Daoy (cell line): ENCODE results near the gene TNXB. TPM values are rescaled to one million over a fixed set of nuclear protein-coding genes. Genes with fewer than 3 reads are reported as not detected.
"Not testable (repeated sequence)": the region's sequence is repeated elsewhere in the genome, so short reads cannot be mapped to it uniquely, and the experiment has no call there.

Experiments
- DNase-seq: peaks from one replicate; pipeline ENCODE4 v3.0.0-alpha.2; 2015; ENCODE audit warnings: low read depth
- total RNA-seq: library from RNA; depleted of rRNA; stranded (reverse); fragments of >200 nt; shearing (Covaris generic); gene quantifications from 2 replicates; pipeline ENCODE4 v1.2.3, GENCODE V29; 2014; rRNA removed

The TNXB gene
- 0.11 and 0.24 TPM in 2 replicates for total RNA-seq

- DNase-seq: no peak
Observed at GRCh38 chr6:32109114-32109764, at the start of gene TNXB. Gene TNXB, minus strand, starts transcription at chr6:32109338. Its CDS starts 11,140 bp downstream, at chr6:32098198.

DNA sequence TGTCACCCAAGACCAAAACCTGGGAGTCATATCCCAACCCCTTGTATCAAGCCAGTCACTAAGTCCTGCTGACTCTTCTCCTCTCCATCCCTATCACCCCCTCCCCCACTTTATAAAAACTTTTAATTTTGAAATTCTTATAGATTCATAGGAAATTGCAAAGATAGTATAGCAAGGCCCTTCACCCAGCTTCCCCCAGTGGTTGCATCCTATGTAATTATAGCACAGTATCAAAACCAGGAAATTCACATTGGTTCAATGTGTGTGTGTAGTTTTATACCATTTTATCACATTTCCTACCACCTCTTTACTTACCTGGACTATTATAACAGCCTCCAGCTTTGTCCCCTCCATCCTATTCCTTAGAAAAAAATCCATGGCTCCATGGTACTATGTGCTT, 48.9 kb upstream of the TNXB start:
- no peak for DNase-seq

GRCh38 chr6:32156891-32157290, 47.8 kb upstream of the TNXB start:
- no peak for DNase-seq

DNA sequence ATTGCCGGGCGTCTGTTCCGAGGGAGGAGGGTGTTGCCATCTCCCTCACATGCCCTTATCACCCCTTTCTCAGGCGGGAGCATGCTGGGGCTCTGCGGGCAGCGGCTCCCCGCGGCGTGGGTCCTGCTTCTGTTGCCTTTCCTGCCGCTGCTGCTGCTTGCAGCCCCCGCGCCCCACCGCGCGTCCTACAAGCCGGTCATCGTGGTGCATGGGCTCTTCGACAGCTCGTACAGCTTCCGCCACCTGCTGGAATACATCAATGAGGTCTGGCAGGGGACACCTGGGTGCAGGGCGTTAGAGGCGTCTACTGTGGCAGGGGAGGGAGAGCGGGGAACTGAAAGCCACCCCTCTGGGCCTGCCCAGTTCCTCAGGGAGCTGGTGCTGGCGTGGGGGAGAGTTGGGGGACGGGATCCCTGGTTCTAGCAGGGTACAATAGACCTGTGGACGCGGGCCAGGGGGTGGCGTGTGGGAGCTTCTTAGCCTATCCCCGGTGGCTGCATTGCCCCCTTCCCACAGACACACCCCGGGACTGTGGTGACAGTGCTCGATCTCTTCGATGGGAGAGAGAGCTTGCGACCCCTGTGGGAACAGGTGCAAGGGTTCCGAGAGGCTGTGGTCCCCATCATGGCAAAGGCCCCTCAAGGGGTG, 45.5 kb upstream of the TNXB start:
- peak; percentile 75 for DNase-seq

GRCh38 chr6:32153564-32154513, 44.7 kb upstream of the TNXB start, which contains the start of gene PPT2:
Gene PPT2, plus strand, starts transcription at chr6:32154141. Its CDS starts 454 bp downstream, at chr6:32154595.
- peak; percentile 93 for DNase-seq

DNA sequence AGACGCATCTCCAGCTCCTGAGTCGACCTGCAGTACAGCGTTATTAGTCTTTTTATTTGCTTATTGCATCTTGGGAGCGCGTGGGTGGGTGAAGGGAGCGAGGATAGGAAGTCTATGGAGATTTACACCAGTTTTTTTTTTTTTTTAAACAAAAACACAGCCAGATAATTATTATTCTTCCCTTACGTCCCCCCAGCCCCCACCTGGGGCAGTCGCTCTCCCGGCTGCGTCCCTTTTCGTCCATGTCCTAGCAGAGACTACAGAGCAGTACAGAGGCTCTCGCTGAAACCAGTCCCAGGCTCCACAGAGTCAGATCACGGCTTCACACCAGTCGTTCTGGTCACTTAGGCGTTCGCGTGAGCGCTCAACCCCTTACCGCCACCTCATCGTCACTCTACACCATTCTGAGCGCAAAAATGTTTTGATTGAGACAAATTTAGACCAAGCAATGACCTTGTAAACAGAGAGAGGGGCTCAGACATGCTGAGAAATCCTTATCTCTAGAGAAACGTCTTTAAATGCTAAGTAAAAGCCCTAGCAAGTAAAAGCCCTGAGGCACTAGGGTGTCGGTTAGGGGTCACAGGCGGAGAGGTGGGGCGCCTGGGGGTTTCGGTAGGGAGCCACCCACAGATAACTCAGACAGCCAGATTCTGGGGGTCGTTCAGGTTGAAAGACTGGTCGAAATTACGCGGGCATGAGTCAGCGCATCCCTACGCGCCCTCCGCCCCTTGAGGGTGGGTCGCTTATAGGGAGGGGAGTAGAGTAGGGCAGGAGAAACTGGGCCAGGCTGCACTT, 43.8 kb upstream of the TNXB start:
- peak; percentile 76 for DNase-seq

- DNase-seq: no peak
Observed at GRCh38 chr6:32151863-32152768, 43.0 kb upstream of the TNXB start, which contains the start of gene PRRT1. Gene PRRT1, minus strand, starts transcription at chr6:32151939. Its CDS starts 112 bp downstream, at chr6:32151827.

GRCh38 chr6:32151181-32151862, 42.2 kb upstream of the TNXB start:
- DNase-seq: no peak

DNA sequence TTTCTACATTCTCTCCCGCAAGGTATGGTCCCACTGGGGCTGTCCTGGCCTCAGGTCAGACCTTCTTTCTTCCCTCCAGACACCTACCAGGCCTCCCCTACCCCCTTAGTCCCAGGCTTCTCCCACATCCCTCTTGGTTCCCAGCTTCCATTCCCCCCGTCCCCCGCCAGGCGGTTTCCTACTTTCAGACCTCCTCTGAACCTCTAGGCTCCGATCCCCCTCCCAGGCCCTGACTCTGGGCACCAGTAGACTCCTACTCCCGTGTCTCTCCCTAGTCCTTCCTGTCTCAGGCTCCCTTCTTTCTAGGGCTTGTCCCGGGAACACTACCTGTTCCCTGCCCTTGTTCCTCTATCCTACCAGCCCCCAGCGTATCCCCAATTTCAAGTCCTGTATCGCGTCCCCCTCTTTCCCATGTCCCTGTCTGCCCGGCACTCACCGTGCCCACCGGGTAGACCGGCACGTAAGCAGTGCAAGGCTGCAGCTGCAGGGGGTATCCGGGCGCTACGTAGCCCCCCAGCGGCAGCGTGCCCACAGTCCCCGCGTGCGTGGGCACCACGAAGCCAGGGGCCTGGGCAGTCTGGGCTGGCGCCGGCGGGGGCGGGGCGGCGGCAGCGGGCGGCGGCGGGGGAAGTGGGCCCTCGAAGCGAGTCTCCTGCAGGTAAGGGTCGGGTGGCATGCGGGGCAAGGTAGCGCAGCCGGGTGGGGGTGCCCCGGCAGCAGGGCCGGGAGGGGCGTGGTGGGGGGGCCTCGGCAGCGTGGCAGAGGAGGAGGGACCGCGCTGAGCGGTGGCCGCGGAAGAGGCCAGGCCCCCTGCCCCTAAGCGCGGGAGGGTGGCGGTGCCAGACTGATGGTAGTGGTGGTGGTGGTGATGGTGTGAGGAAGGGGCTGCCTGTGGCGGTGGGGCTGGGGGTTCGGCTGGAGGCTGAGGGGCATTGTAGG, 41.1 kb upstream of the TNXB start:
- no peak for DNase-seq

DNA sequence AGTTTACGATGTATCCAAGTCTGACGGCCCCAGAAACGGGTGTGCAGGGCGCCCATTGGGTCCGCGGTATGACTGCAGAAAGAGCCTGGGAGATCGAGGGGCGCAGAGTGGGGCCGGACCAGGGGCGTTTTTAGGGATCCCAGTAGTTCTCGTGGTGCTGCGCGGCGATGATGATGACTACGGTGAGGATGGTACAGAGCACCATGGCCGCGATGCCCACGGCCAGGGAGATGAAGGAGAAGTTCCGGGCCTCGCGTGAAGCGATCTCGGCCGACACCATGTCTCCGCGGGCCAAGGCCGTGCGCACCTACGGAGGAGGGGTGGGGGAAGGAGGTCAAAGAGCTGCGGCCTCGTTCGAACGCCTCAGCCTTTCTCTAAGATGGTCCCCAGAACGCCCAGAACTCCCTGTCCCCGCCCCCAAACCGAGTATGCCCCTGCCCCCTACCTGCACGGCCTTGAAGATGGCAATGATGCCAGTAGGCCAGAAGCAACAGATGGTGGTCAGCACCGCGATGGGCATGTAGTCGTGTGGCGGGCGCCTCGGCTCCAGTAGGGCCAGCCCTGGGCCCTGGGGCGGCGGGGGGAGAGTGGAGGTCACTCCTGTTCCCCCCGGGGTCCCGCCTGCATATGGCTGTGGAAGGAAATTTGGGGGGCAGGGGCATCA, 40.1 kb upstream of the TNXB start:
- no peak for DNase-seq

DNA sequence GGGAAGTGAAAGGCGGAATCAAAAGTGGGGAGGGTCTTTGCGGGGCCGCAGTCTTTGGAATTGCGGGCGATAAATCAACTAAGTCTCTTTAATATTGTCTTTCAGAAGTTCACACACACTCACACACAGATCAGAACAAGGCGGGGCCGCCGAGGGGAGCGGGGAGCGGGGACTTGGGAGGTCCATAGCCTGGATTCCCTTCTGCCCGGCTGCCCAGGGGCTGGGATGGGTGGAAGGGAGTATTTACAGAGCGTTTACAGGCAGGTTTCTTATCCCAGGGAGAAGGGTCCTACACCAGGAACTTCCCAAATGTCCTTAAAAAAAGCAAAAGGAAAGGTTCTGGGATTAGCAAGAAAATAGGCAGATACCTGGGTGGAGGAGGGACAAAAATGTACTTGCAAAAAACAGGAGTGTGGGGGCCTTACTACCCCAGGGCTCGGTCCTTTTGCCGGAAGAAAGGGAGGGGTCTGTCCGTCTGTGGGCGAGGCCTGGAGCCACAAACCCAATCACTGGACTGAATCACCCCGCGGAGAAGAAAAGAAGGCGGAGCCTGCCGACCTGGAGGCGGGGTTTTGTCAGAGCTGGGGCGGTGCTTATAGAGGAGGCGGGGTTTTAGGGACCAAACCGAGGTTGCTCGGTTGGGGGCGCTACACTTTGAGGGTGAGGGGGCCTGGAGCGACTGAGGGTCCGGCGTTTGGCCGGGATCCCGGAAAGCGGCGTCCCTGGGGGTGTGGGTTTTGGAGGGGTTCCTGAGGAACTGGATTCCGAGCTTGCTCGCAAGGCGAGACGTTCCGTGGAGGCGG, 39.4 kb upstream of the TNXB start:
- no peak for DNase-seq

- DNase-seq: no peak
Observed at GRCh38 chr6:32147401-32148132, 38.4 kb upstream of the TNXB start.

- DNase-seq: no peak
Observed at GRCh38 chr6:32146687-32147086, 37.5 kb upstream of the TNXB start.

DNA sequence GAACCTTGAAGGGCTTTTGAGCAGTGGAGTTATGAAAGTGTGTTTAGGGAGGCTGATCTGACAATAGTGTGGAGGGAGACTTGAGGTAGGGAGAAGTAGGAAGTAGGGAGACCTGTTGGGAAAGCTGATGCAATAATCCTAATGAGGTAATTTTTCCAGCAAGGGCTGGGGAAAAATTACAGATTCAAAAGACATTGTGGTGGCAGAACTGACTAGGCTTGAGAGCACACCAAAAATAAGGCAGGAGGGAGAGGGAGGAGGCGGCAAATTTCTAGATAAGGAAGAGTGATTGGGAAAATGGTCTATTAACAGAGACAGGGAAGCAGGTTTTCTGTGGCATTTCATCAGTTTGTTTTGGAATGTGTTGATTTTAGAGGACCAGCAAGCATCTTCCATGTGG, 37.1 kb upstream of the TNXB start:
- DNase-seq: no peak

- DNase-seq: not testable (repeated sequence)
Observed at GRCh38 chr6:32144238-32144637, 35.1 kb upstream of the TNXB start.

DNA sequence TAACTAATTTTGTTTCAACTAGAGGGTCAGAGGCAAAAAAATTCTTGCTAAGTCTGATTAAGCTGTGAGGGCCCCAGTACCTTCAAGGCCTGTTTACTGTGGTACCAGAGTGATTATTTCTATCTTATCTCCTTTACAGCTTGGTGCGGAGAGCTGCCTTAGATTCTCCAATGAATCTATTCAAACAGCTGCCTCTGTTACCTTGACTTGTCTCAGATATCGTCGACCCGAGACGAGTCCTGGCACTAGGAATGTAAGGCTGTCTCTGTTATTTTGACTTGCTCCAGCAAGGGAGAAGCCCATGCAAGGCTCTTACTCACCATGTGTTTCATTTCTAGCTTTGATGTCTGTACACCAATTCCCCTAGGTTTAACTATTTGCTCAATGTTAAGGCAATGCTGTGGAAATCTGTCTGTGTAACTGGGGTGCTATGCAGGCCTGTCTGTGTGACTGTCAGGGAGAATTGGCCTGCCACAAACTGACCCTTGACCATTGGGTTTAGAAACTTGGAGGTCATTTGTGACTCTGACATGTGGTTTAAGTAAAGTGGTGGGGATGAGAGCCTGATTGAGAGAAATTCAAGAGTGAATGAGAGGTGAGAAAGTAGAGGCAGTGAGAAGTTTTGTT, 31.4 kb upstream of the TNXB start:
- no peak for DNase-seq
